Astrocyte (in vitro differentiated cells and primary cell): ENCODE measurements around the gene DLGAP3. TPM values are rescaled to one million over a fixed set of nuclear protein-coding genes. Genes with fewer than 3 reads are reported as not detected.

ENCODE experiments used
- DNase-seq: peaks from one replicate; pipeline ENCODE4 v3.0.0-alpha.2; 2010; ENCODE audit warnings: low read depth
- FAIRE-seq: peaks from 2 replicates; lab custom pipeline; 2011; peaks lifted over from hg19 to GRCh38; lab: Jason Lieb, UNC
- H2AFZ ChIP-seq: 2 replicates; pipeline ENCODE4 v1.6.0; 2012; ENCODE audit warnings: low read depth, low read length, inconsistent platforms
- H3K27ac ChIP-seq: 2 replicates; pipeline ENCODE4 v1.5.1; 2011; ENCODE audit warnings: low read depth, low read length, inconsistent platforms
- H3K27me3 ChIP-seq: 2 replicates; pipeline ENCODE4 v1.6.0; 2011; ENCODE audit warnings: low read length, inconsistent platforms; ENCODE audit not compliant: insufficient read depth
- H3K36me3 ChIP-seq: 2 replicates; pipeline ENCODE4 v1.5.1; 2011; ENCODE audit warnings: low read length, inconsistent platforms; ENCODE audit not compliant: insufficient read depth
- H3K4me1 ChIP-seq: 2 replicates; pipeline ENCODE4 v1.5.1; 2011; ENCODE audit warnings: low read length, inconsistent platforms; ENCODE audit not compliant: insufficient read depth
- H3K4me2 ChIP-seq: 2 replicates; pipeline ENCODE4 v1.6.0; 2012; ENCODE audit warnings: low read length, inconsistent platforms
- H3K4me3 ChIP-seq: 2 replicates; pipeline ENCODE4 v1.5.1; 2011; ENCODE audit warnings: low read depth, mild to moderate bottlenecking, low read length, inconsistent platforms; ENCODE audit not compliant: insufficient read depth
- H3K79me2 ChIP-seq: 2 replicates; pipeline ENCODE4 v1.6.0; 2012; ENCODE audit warnings: mild to moderate bottlenecking, low read length, inconsistent platforms; ENCODE audit not compliant: insufficient read depth
- H3K9ac ChIP-seq: 2 replicates; pipeline ENCODE4 v1.6.0; 2012; ENCODE audit warnings: mild to moderate bottlenecking, low read length, inconsistent platforms
- H3K9me3 ChIP-seq: 2 replicates; pipeline ENCODE4 v1.5.1; 2012; ENCODE audit warnings: low read depth, mild to moderate bottlenecking, low read length, inconsistent platforms; ENCODE audit not compliant: insufficient read depth
- H4K20me1 ChIP-seq: 2 replicates; pipeline ENCODE4 v1.6.0; 2012; ENCODE audit warnings: low read length, inconsistent platforms; ENCODE audit not compliant: insufficient read depth
- H3K27ac Mint-ChIP-seq: one replicate; pipeline ENCODE4 v1.8.0; 2021; ENCODE audit warnings: mild to moderate bottlenecking, mixed read lengths; ENCODE audit not compliant: unreplicated experiment
- H3K27me3 Mint-ChIP-seq: one replicate; pipeline ENCODE4 v1.8.0; 2021; ENCODE audit warnings: low read depth, mixed read lengths; ENCODE audit not compliant: unreplicated experiment
- H3K36me3 Mint-ChIP-seq: one replicate; pipeline ENCODE4 v1.8.0; 2021; ENCODE audit warnings: low read depth, mixed read lengths; ENCODE audit not compliant: unreplicated experiment
- H3K4me1 Mint-ChIP-seq: one replicate; pipeline ENCODE4 v1.8.0; 2021; ENCODE audit warnings: low read depth, mixed read lengths; ENCODE audit not compliant: unreplicated experiment
- H3K4me3 Mint-ChIP-seq: one replicate; pipeline ENCODE4 v1.8.0; 2021; ENCODE audit warnings: mild to moderate bottlenecking, moderate library complexity, mixed read lengths; ENCODE audit not compliant: unreplicated experiment
- H3K9me3 Mint-ChIP-seq: one replicate; pipeline ENCODE4 v1.8.0; 2021; ENCODE audit warnings: mild to moderate bottlenecking, mixed read lengths; ENCODE audit not compliant: unreplicated experiment
- CTCF ChIP-seq: IDR thresholded peaks from 2 replicates; pipeline ENCODE4 v1.5.1; 2011; ENCODE audit warnings: low read depth, mild to moderate bottlenecking, inconsistent platforms, low read length, moderate library complexity; ENCODE audit not compliant: insufficient read depth
- EZH2 ChIP-seq: IDR thresholded peaks from 2 replicates; pipeline ENCODE4 v1.6.1; 2012; ENCODE audit warnings: mild to moderate bottlenecking, low read length, inconsistent platforms; ENCODE audit not compliant: insufficient read depth
- total RNA-seq: library from RNA; stranded (reverse); gene quantifications from 2 replicates; pipeline ENCODE4 v1.2.1, GENCODE V29; 2021

Gene DLGAP3
- total RNA-seq, 1 donor from 2014 or later: 2.7 TPM

- no peaks in the 10 kb centered on the region for H3K9me3 ChIP-seq
- no peak overlapping the region for H3K4me3 ChIP-seq
- H3K27me3 ChIP-seq: no peaks in the 10 kb centered on the region
- no peak overlapping the region for H3K9ac ChIP-seq
- TF ChIP-seq EZH2: no peak
- no peak for TF ChIP-seq CTCF
- DNase-seq: no peak
- H2AFZ ChIP-seq: no peak overlapping the region
- H3K36me3 ChIP-seq: no peaks in the 10 kb centered on the region
- H3K36me3 Mint-ChIP-seq: peaks cover 2% of the 10 kb centered on the region
- no peak for FAIRE-seq
- peaks cover 19% of the 10 kb centered on the region for H3K4me1 Mint-ChIP-seq
- peaks cover 14% of the 10 kb centered on the region for H4K20me1 ChIP-seq
- no peak overlapping the region for H3K4me2 ChIP-seq
- peaks cover 2% of the 10 kb centered on the region for H3K4me1 ChIP-seq
- no peaks in the 10 kb centered on the region for H3K9me3 Mint-ChIP-seq
- H3K27ac Mint-ChIP-seq: no peak overlapping the region
- H3K79me2 ChIP-seq: peaks cover 1% of the 10 kb centered on the region
- H3K27ac ChIP-seq: no peak overlapping the region
- no peak overlapping the region for H3K4me3 Mint-ChIP-seq
- no peaks in the 10 kb centered on the region for H3K27me3 Mint-ChIP-seq
Measured at GRCh38 chr1:34977210-34977471, 47.7 kb upstream of the DLGAP3 start.

- no peak for TF ChIP-seq EZH2
- no peak for TF ChIP-seq CTCF
- H3K9me3 ChIP-seq: no peaks in the 10 kb centered on the region
- no peaks in the 10 kb centered on the region for H3K36me3 ChIP-seq
- FAIRE-seq (no peak), DNase-seq (no peak)
- H4K20me1 ChIP-seq: peaks cover 9% of the 10 kb centered on the region
- Mint-ChIP-seq H3K9me3 (no peaks in the 10 kb centered on the region), H3K27ac (peak overlapping the region; percentile 12), H3K4me3 (no peak overlapping the region), H3K27me3 (no peaks in the 10 kb centered on the region), H3K36me3 (peaks cover 2% of the 10 kb centered on the region), H3K4me1 (peaks cover 19% of the 10 kb centered on the region)
- no peak overlapping the region for H3K27ac ChIP-seq
- no peaks in the 10 kb centered on the region for H3K27me3 ChIP-seq
- no peak overlapping the region for H3K9ac ChIP-seq
- no peak overlapping the region for H2AFZ ChIP-seq
- H3K79me2 ChIP-seq: no peaks in the 10 kb centered on the region
- no peak overlapping the region for H3K4me3 ChIP-seq
- peaks cover 2% of the 10 kb centered on the region for H3K4me1 ChIP-seq
- H3K4me2 ChIP-seq: no peak overlapping the region
Measured at GRCh38 chr1:34976384-34977209, 47.1 kb upstream of the DLGAP3 start.

GRCh38 chr1:34975771-34976170 is 46.3 kb upstream of the DLGAP3 start:
- Histone ChIP-seq H3K79me2 (no peaks in the 10 kb centered on the region), H3K27ac (no peak overlapping the region), H2AFZ (no peak overlapping the region), H3K4me2 (no peak overlapping the region), H3K4me3 (no peak overlapping the region), H4K20me1 (peaks cover 9% of the 10 kb centered on the region), H3K4me1 (peaks cover 2% of the 10 kb centered on the region), H3K9ac (no peak overlapping the region), H3K27me3 (no peaks in the 10 kb centered on the region), H3K9me3 (no peaks in the 10 kb centered on the region), H3K36me3 (no peaks in the 10 kb centered on the region)
- Mint-ChIP-seq H3K9me3 (no peaks in the 10 kb centered on the region), H3K27ac (peak overlapping the region; percentile 12), H3K27me3 (no peaks in the 10 kb centered on the region), H3K4me1 (peaks cover 19% of the 10 kb centered on the region), H3K4me3 (peak overlapping the region; percentile 1), H3K36me3 (peaks cover 2% of the 10 kb centered on the region)
- DNase-seq (peak; percentile 11), FAIRE-seq (no peak)
- TF ChIP-seq EZH2 (no peak), CTCF (no peak)
